GM19023 (cell line): Measurements from ENCODE around the gene ZNF468.
"Not testable (repeated sequence)": the region's sequence is repeated elsewhere in the genome, so short reads cannot be mapped to it uniquely, and the experiment has no call there.

ENCODE experiments used
- ATAC-seq: cut with Tn5 transposase; IDR thresholded peaks from one replicate; pipeline ENCODE4 v1.9.1; 2021; ENCODE audit warnings: mild to moderate bottlenecking, moderate library complexity; ENCODE audit not compliant: unreplicated experiment

ZNF468 gene

DNA sequence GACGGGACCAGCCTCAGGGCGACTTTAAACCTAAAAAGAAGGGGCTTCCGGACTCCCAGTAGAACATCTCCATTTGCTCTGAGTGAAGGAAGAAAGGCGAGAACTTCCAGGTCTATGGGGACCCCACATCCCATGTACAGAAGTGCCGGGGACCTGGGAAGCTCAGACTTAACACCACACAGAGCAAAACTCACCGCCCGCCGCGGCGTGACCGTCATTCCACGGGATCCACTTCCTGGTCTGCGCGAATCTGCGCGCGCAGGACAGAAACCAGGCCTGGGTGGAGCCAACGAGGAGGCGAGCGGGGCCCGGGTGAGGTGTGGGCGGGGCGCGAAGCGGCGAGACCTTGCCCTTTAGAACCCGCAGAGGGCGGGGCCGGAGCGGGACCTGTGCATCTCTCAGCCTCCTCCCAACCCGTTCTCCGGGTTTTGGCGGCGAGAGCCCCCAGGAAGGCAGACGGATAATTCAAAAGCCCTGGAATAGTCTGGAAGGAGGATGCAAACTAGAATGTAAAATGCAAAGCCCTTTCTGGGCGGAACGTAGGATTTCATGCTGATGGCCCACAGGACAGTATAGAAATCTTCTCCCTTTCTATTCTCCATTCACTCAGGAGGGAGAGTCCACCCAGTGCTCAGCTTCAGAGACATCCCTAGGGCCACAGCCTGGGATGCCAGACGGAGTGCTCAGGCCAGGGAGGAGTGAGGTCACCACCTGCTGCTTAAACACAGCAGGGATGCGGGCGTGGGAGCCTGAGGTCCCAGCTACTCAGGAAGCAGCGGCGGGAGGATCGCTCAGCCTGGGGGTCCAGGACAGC, at the start of gene ZNF468:
Gene ZNF468, minus strand, starts transcription at position 242 of the 814 bp plus-strand sequence. CDS start 3,347 bp downstream, outside the sequence.
- ATAC-seq: peak; percentile 92

DNA sequence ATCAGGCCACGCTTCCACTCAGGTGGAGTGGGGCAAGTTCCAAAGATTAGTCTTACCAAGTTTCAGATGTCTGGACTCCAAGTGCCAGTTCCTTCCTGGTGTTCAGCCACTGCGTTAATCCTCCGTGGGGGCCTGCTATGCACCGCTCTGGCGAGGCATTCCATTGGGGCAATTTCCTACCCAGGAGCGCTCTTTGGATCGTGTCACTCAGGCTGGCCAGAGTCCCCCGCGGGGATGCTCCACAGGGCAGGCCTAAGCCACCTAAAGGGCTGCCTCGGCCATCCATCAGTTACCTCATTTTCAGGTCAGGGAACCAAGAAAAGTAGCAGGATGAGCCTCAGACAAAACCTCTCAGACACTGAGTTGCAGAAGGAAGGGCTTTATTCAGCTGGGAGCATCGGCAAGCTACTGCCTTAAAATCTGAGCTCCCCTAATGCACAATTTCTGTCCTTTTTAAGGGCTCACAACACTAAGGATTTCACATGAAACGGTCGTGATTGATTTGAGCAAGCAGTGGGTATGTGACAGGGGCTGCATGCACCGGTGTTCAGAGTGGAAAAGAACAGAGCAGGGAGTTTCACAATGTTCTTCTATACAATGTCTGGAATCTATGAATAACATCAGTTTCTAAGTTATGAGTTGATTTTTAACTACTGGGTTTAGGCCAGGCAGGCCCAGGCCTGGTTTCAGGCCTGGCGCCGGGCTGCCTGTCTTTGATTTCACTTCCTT, 46.8 kb upstream of the ZNF468 start:
- not testable (repeated sequence) for ATAC-seq

DNA sequence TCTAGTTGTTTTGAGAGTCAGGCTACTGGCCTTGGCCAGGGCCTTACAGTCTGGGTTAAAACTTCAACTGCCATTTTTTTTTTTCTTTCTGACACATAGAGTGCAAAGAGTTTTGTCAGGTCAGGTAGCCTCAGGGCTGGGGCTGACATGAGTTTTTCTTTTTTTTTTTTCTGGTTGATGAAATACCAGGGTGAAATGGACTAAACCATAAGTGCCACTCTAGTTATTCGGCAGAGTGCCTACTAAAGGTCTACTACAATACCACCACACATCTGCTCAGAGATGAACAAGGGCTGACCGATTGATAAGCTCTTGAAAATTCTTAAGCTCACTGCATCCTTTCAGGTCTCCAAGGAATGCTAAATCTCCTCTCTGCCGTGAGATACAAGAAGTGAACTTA, 44.4 kb upstream of the ZNF468 start:
- no peak for ATAC-seq

DNA sequence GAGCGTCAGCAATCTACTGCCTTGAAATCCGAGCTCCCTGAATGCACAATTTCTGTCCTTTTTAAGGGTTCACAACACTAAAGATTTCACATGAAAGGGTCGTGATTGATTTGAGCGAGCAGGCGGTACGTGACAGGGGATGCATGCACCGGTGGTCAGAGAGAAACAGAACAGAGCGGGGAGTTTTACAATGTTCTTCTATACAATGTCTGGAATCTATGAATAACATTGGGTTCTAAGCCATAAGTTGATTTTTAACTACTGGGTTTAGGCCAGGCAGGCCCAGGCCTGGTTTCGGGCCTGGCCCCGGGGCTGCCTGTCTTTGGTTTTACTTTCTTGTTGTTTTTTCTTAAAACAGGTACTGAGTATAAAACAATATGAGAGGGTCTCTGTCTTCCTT, 41.2 kb upstream of the ZNF468 start:
- ATAC-seq: not testable (repeated sequence)

DNA sequence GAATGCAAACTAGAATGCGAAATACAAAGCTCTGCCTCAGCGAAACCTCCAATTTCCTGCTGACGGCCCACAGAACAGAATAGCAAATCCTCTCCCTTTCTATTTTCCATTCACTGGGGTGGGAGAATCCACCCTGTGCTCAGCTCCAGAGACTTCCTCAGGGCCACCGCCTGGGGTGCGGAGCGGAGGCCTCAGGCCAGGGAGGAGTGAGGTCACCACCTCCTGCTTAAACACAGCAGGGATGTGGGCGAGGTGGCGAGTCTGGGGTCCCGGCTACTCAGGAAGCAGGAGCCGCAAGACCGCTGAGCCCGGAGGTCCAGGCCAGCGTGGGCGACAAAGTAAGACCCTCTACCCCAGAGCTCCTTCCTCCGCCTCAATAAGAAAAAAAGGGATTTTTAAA, 40.7 kb upstream of the ZNF468 start:
- ATAC-seq: no peak

DNA sequence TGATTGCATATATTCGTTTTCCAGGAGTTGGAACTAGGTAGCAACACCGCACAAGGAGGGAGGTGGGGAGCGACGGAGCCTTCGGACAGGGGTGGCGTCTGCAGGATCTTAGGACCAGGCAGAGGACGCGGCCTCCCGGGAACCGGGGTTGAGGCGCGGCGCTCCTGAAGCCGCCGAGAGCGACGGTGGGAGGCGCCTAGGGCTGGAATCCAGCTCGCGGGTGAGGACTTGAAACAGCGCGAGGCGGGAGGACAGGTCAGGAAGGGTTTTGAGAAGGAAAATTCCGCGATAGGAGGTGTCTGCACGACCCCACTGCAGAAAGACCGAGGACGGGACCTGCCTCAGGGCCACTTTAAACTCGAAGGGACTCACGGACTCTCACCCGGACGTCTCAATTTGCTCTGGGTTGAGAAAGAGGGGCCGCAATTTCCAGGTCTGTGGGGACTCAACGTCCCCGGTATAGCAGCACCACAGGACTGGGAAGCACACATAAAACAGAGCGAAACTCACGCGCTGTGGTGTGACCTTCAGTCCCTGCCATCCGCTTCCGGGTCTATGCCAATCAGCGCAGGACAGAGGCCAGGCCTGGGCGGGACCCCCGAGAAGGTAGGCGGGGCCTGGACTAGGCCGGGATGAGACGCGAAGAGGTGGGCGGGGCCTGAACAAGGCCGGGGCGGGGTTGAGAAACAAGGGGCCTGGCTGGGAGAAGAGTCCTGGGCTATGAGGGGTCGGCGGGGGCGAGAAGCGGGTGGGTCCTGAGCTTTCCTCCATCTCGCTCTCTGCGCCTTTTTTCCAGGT, 39.9 kb upstream of the ZNF468 start, which contains the start of gene ZNF320:
Gene ZNF320, minus strand, starts transcription at position 498 of the 798 bp plus-strand sequence. CDS start 7,380 bp downstream, outside the sequence.
- peak; percentile 96 for ATAC-seq

DNA sequence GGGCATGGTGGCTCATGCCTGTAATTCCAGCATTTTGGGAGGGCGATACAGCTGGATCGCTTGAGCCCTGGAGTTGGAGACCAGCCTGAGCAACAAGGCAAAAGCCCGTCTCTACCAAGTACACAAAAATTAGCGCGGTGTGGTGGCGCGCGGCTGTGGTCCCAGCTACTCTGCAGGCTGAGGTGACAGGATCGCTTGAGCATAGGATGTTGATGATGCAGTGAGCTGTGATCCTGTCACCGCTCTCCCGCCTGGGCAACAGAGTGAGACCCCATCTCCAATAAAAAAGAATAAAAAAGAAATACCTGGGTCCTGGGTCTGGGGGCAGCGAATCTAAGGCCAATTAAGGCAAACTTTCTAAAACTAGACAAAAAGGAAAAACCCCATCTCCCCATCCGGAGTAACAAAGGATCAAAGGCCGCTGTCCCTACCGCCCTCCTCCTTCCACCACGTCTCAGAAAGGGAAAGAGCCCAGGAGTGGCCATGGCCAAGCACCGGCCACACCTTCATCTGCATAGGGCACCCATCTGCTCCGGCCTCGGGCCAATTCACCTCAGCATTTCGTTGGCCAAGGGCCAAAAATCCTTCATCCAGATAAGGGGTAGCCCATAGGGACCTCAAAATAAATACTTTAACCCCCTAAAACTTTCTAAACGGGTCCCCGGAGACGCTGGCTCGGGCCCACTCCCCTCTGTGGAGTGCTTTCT, 39.2 kb upstream of the ZNF468 start:
- peak; percentile 11 for ATAC-seq

DNA sequence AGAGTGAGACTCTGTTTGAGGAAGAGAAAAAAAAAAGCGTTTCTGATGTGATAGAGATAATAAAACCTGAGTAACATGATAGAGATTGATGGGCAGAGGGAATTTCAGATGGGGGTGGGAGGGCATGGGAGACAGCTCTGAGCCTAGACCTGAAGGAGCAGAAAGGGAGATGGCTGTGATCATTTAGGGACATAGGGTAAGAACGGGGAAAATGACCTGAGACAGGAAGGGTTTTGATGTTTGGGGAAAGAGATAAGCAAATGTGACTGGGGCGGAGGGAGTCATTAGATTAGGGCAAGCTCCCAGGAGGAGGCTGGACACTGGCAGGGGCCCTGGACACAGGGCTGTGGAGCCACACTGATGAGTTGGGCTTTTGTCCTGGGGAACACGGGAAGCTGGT, 33.9 kb upstream of the ZNF468 start:
- ATAC-seq: no peak

DNA sequence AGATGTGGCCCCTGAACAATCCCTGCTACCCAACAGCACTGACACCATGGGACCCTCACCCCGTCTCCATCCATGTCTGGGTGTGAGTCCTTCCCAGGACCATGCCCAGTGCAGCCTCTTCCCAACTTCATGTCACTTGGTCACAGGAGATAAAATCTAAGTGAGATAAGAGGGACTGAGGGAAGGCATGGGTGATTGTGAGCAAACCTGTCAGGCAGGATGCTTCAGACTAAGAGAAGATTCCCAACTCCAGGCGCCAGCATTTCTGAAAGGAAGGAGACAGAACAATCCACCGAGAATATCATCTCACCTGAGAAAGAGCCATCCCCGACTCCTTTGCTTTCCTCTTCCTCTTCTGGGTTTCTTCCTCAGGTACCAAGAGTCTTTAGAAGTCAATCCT, 32.5 kb upstream of the ZNF468 start:
- no peak for ATAC-seq

DNA sequence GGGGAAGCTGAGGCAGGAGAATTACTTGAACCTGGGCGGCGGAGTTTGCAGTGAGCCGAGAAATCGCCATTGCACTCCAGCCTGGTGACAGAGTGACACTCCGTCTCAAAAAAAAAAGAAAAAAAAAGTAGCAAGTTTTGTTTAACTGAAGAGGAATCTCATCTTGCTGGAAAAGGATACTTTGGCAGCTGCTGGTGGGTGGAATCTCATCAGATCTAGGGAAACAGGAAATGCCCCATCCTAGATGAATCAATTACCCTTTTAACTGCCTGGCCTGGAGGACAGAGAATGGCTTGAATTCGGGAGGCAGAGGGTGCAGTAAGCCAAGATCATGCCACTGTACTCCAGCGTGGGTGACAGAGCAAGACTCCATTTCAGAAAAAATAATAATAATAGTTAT, 31.7 kb upstream of the ZNF468 start:
- ATAC-seq: no peak

DNA sequence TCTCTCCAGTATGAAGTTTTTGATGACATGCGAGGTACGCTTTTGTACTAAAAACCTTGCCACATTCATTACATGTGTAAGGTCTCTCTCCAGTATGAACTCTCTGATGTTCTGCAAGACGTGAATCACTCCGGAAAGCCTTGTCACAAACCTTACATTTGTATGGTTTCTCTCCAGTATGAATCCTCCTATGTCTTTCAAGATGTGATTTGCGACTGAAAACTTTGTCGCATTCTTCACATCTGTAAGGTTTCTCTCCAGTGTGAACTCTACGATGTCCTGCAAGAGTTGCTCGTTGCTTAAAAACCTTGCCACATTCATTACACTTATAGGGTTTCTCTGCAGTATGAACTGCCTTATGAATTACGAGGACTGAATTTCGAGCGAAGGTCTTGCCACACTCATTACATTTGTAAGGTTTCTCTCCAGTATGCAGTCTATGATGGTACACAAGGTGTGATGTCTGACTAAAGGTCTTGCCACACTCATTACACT, 23.5 kb upstream of the ZNF468 start:
- no peak for ATAC-seq

DNA sequence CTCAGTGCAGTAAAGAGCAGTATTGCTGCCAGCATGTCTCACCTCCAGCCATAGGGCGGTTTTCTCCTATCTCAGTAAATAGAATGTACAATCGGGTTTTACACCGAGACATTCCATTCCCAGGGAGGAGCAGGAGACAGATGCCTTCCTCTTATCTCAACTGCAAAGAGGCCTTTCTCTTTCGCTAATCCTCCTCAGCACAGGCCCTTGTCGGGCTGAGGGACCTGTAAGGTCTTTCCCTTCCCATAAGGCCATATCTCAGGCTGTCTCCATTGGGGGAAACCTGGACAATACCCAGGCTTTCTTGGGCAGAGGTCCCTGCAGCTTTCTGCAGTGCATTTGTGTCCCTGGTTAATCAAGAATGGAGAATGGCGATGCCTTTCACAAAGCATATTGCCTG, 15.6 kb upstream of the ZNF468 start:
- not testable (repeated sequence) for ATAC-seq

DNA sequence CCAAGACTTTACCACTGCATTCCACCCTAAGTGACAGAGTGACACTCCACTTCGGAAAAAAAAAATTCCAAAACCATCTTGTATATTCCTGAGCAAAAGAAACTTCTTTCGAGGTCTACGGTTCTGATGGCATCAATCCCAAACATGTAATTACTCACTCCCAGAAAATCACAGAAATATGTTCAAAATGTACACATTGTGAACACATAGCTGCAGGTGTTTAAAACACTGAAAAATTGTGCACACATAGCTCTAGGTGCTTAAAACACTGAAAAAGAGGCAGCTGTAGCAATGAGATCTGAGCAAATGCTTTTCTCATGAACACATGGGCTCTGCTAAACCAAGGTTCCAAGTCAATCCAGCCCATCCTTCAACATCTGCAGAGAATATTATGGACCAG, 14.0 kb upstream of the ZNF468 start:
- no peak for ATAC-seq

DNA sequence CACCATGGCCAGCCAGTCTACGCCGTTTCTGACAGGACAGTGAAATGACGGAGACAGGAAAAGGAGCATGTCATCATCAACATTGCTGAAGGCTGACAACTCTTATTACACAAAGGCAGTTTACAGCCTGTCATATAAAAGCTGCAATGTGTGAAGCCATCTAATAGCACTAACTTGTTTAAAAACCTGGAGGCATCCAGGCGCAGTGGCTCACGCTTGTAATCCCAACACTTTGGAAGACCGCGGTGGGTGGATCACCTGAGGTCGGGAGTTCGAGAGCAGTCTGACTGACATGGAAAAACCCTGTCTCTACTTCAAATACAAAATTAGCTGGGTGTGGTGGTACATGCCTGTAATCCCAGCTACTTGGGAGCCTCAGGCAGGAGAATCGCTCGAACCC, 10.6 kb upstream of the ZNF468 start:
- ATAC-seq: not testable (repeated sequence)

DNA sequence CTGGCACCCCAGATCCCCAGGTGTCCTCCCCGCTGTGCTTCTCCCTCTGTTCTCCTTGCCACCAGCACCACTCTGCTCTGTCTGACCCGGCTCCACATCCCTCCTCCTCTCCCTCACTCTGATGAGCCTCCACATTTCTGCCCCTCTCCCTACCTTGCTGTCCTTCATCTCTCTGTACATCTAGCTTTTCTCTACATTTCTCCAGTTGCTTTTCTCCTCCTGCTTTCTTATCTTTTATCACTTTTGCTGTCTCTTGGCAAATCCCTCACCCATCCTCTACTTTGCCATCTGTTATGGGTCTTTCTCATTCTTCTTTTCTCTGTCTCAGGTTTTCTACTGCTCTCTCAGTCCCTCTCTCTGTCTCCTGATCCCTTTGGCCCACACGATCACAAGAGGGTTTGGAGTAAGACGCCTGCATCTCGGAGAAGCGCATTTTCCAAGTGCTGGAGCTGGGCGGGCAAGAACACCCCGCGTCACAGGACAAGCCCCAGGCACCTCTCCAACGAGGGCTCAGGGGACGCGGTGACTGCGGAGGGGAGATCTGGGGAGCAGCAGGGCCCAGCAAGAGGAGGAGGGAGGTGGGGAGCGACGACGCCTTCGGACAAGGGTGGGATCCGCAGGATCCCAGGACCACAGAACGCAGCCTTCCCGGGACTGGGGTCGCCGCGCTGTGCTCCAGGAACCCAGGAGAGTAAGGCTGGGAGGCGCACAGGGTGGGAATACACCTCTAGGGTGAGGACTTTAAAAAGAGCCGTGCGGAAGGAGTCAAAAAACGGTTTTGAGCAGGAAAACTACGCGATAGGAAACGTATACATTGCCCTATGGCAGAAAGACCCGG, 660 bp downstream of the ZNF468 start:
- peak; percentile 38 for ATAC-seq

DNA sequence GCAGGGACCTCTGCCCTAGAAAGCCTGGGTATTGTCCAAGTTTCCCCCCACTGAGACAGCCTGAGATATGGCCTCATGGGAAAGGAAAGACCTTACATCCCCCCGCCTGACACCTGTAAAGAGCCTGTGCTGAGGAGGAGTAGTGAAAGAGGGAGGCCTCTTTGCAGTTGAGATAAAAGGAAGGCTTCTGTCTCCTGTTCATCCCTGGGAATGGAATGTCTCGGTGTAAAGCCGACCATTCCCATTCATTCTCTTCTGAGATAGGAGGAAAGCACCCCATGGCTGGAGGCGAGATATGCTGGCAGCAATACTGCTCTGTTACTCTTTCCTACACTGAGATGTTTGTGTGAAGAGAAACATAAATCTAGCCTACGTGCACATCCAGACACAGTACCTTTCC, 10.1 kb downstream of the ZNF468 start:
- ATAC-seq: not testable (repeated sequence)

DNA sequence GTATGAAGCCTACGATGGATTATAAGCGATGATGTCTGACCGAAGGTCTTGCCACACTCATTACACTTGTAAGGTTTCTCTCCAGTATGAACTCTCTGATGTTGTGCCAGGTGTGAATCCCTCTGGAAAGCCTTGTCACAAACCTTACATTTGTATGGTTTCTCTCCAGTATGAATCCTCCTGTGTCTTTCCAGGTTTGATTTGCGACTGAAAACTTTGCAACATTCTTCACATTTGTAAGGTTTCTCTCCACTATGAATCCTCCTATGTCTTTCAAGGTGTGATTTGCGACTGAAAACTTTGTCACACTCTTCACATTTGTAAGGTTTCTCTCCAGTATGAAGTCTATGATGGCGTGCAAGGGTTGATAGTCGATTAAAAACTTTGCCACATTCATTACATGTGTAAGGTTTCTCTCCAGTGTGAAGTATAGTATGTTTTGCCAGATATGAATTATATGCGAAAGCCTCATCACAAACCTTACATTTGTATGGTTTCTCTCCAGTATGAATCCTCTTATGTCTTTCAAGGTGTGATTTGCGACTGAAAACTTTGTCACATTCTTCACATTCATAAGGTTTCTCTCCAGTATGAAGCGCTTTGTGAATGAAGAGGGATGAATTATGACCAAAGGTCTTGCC, 16.5 kb downstream of the ZNF468 start:
- not testable (repeated sequence) for ATAC-seq

DNA sequence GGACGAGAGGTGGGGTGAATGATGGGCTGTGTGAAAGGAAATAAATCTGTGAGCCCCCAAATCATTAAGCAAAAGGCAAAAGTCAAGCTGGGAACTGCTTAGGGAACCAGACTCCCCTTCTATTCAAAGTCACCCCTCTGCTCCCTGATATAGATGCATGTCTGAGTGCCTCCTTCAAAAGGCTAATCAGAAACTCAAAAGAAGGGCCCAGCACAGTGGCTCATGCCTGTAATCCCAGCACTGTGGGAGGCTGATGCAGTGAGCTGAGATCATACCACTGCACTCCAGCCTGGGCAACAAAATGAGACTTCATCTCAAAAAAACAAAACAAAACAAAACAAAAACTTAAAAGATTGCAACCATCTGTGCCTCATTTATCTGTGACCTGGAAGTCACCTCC, 23.1 kb downstream of the ZNF468 start:
- ATAC-seq: not testable (repeated sequence)

DNA sequence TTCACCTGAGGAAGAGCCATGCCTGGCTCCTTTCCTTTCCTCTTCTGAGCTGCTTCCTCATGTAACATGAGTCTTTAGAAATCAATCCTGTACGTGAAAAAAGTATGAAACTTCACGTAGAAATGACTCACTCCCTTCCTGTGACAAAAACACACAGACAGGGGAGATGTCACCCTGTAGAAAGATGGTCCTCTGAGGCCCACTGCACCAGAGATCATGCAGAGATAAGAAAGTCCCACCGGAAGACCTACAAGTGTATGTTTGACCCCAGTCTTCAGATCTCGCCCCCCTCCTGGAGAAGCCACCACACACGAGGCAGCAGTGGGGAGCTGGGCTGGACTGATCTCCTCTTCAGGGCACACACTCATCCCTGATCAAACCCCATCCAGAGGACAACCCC, 23.9 kb downstream of the ZNF468 start:
- ATAC-seq: not testable (repeated sequence)
